Measurements from ENCODE around the gene DCTN5.
"Not testable (repeated sequence)": the region's sequence is repeated elsewhere in the genome, so short reads cannot be mapped to it uniquely, and the experiment has no call there.

The DCTN5 gene

GRCh38 chr16:23694265-23694643 lies 53.0 kb downstream of the DCTN5 start:
- no peak for DNase-seq (ENCODE audit: low read depth)

- DNase-seq (ENCODE audit: low read depth): no peak
These were observed 53.5 kb downstream of the DCTN5 start for GRCh38 chr16:23694644-23695373.

GRCh38 chr16:23695756-23696155 lies 54.5 kb downstream of the DCTN5 start:
- no peak for DNase-seq (ENCODE audit: low read depth)

- no peak for DNase-seq (ENCODE audit: low read depth)
These were observed 57.8 kb downstream of the DCTN5 start for GRCh38 chr16:23699100-23699499.

DNA sequence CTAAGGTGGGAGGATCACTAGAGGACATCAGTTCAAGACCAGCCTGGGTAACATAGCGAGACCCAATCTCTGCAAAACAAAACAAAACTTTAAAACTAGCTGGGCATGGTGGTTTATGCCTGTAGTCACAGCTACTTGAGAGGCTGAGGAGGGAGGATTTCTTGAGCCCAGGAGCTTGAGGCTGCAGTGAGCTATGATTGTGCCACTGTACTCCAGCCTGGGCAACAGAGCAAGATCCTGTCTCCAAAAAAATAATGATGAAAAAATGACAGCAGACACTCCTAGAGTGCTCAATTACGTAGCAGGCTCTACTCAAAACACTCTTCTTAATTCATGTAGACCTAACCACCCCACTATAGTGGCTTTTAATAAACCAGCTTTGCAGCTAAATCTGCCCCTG lies 58.8 kb downstream of the DCTN5 start:
- DNase-seq (ENCODE audit: low read depth): no peak

GRCh38 chr16:23700509-23700908 lies 59.2 kb downstream of the DCTN5 start:
- no peak for DNase-seq (ENCODE audit: low read depth)

- DNase-seq (ENCODE audit: low read depth): no peak
These were observed 59.8 kb downstream of the DCTN5 start for GRCh38 chr16:23701045-23701444.

DNA sequence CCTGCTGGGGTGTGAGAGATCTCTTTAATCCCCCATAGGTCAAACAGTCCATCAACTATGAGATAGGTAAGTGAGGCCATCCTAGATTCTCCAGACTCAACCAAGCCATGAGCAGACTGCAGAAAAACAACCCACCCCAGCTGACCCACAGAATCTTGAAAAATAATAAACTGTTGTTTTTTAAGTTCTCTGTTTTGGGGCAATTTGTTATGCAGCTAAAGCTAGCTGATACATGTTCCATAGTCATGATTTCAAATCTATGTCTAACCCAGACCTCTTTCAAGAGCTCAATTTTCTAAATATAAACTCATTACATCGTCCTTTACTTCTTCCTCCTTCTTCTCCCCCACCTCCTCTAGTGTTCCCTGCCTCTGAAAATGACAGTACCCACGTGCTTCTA lies 61.7 kb downstream of the DCTN5 start:
- DNase-seq (ENCODE audit: low read depth): no peak

DNA sequence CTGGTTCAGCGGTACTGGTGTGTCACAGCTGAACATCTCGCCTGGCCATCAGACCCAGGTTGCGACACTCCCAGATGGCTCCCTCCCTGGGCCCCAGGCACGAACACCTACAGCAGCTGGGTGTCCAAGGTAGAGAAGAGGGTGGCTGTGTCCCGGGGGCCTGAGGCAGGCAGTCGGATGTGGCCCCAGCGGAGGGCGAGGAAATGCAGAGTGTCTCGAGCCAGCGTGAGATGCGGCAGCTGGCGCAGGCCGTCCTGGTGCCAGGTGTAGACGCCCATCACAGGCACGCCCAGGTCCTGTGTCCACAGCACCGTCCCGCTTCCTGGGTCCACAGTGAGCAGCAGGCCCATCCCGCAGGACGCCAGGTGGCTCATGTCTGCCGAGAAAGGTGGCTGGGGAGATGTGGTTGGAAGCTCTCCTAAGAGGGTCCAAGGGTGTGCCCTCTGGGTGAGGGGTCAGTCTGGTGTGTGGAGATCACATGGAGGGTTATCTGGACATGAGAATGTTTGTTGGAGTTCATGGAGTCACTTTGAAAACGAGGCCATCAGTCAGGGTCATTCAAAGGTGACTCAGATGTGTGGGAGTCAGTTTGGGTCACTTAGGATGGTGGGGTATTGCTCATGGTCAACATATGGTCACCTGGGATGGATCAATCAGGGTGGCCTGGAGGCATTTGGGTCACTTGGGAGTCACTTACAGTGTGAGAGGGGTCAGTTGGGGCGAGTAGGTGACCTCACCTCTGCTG lies 63.7 kb downstream of the DCTN5 start:
- DNase-seq (ENCODE audit: low read depth): no peak

- DNase-seq (ENCODE audit: low read depth): no peak
These were observed 64.2 kb downstream of the DCTN5 start for GRCh38 chr16:23705517-23705902.

GRCh38 chr16:23706439-23706838 lies 65.2 kb downstream of the DCTN5 start:
- DNase-seq (ENCODE audit: low read depth): no peak

DNA sequence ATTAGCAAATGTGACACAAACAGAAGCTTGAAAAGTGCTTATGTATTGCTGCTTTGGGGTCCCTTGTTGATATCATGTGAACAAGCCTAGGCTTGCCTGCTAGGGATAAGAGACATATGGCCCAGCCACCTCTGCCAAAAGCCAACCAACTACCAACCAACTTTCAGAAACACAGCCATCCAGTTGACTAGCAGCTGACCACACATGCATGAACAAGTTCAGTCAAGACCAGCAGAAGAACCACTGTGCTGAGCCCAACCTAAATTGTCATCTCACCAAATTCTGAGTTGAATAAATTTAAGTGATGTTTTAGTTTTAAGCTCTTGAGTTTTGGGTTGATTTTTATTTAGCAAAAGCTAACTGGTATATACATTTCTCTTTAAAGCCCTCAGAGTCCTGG lies 68.3 kb downstream of the DCTN5 start:
- no peak for DNase-seq (ENCODE audit: low read depth)

- no peak for DNase-seq (ENCODE audit: low read depth)
These were observed 68.7 kb downstream of the DCTN5 start for GRCh38 chr16:23710008-23710407.

- no peak for DNase-seq (ENCODE audit: low read depth)
These were observed 69.2 kb downstream of the DCTN5 start for GRCh38 chr16:23710504-23710903.

DNA sequence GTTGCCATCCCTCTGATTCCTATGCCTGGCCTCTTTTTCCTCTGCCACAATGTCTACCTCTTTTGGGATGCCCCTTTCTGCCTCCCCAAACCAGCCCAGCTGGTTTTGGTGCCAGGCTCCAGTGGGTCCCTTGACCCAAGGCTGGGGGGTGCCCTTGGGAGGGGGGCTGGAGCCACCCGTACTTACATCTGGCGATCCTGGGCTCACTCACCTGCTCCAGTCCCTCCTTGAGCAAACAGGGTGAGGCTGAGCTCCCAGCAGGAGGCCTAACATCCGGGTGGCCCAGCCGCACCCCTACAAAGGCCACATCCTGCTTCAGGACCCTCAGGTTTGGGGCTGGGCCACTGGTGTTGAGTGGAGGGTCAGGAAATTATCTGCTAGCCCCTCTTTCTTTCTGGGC lies 70.5 kb downstream of the DCTN5 start:
- DNase-seq (ENCODE audit: low read depth): no peak

DNA sequence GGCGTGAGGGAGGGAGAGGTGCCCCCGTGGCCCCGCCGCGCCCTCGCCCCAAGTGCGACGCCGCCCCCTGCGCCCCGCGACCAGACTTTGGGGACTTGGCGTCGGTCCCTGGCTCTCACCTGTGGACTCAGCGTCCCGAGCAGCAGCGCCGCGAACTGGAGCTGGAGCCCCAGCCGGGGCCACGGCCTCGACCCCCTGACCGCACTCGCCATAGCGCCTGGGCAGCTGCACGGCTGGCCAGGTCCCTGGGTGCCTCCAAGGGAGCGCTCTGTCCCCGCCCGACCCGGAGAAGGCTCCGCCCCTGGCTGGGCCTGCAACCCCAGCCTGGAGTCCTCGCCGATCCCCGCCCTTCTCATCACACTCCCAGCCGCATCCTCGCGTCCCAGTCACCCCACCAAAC lies 71.7 kb downstream of the DCTN5 start, which contains the start of gene ERN2:
TSS of gene ERN2 (minus strand) at position 247 of the 400 bp plus-strand sequence. CDS start at position 212, 35 bp downstream.
- DNase-seq (ENCODE audit: low read depth): no peak

DNA sequence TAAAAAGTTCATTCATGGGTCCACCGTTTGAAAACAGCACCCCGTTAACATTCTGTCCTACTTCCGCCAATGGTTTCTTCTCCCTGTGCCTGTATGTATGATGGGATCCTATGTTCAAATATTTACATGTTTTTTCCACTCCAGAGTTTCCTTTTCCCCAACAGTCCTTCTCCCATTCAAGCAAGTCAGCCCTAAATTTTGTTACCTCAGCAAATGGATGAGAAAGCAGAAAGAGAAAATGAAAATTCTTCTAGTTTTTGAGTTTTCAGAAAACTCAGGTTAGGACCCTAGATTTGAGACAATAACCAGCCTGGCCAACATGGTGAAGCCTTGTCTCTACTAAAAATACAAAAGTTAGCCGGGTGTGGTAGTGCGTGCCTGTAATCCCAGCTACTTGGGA lies 75.2 kb downstream of the DCTN5 start:
- DNase-seq (ENCODE audit: low read depth): no peak

DNA sequence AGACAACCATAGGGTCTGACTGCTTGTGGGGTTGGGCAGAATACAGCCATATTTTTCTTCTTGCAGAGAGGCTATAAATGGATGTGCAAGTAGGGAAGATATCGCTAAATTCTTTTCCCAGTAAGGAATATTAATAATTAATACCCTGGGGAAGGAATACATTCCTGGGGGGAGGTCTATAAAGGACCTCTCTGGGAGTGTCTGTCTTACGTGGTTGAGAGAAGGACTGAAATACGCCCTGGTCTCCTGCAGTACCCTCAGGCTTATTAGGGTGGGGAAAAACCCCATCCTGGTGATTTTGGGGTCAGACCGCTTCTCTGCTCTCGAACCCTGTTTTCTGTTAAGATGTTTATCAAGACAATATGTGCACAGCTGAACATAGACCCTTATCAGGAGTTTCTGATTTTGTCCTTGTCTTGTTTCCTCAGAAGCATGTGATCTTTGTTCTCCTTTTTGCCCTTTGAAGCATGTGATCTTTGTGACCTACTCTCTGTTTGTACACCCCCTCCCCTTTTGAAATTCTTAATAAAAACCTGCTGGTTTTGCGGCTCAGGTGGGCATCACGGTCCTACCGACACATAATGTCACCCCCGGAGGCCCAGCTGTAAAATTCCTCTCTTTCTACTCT lies 81.5 kb downstream of the DCTN5 start:
- DNase-seq (ENCODE audit: low read depth): not testable (repeated sequence)

DNA sequence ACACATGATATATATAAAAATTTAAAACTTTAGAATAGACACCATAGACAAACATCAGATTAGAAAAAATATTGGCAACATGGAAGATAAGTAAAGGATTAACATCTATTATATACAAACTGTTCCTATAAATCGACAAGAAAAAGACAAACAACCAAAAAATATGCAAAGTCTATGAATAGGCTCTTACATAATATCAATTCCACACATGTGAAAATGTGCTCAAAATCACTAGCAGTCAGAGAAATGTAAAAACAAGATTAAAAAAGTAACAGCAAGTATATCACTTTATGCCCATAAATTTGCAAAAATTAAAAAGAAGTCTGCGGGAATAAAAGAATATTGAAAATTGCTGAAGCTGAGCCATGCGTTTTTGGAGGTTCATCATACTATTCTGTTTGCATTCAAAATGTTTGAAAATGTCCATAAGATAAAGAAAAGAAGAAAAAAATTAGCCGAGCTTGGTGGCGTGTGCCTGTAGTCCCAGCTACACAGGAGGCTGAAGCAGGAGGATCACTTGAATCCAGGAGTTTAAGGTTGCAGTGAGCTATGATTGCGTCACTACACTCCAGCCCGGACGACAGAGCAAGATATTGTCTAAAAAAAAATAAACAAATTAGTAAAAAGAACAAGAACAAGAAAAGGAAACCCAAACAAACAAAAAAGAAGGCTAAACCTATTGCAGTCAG lies 83.0 kb downstream of the DCTN5 start:
- no peak for DNase-seq (ENCODE audit: low read depth)

DNA sequence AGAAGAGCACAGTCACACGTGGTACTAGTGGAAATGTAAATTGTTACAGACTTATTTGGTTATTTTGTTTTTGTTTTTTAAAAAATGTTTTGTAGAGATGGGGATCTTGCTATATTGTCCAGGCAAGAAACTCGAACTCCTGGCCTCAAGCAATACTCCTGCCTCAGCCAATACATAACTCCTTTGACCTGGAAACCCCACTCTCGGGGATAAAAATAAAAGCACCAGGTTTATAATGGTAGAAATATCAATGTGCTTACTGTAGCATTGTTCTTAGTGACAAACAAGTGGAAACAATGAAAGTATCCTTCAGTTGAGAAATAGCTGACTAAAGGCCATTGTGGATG lies 83.5 kb downstream of the DCTN5 start:
- no peak for DNase-seq (ENCODE audit: low read depth)

- DNase-seq (ENCODE audit: low read depth): no peak
These were observed 85.4 kb downstream of the DCTN5 start for GRCh38 chr16:23726710-23727109.

All from HS-27A (cell line).